ENCODE measurements around the gene PDE3B. TPM values are rescaled to one million over a fixed set of nuclear protein-coding genes. Genes with fewer than 3 reads are reported as not detected.
A peak's percentile ranks its signal among the peaks of the same experiment; 100 is the strongest.

PDE3B gene
- polyA plus RNA-seq, 1 of the 3 experiments (the other 2 are of a cell fraction): 0.26 TPM

- 52% methylated on average over 6 of the region's 6 CpGs for WGBS (ENCODE audit: low lambda C conversion rate)
- Histone ChIP-seq H3K9ac (no peak overlapping the region), H4K20me1 (ENCODE audit: insufficient read depth) (no peaks in the 10 kb centered on the region), H2AFZ (ENCODE audit: low read depth) (no peak overlapping the region), H3K9me3 (no peaks in the 10 kb centered on the region), H3K9me2 (no peaks in the 10 kb centered on the region), H3K36me3 (replicated peaks in 1 of 2; ENCODE audit: control insufficient read depth in 1 of 2, insufficient read depth in 2 of 2, low read length in 1 of 2) (no peaks in the 10 kb centered on the region), H3K4me1 (ENCODE audit: control insufficient read depth in 1 of 2, insufficient read depth in 2 of 2, low read depth in 1 of 2, low read length in 1 of 2) (peaks cover 0 to 6% of the 10 kb centered on the region in 2 experiments; a peak in 1 of 4 replicates), H3K27ac (ENCODE audit: low read depth in 2 of 2, low read length in 1 of 2) (peak overlapping the region in 1 of 2 experiments; percentile 22; a peak in 2 of 4 replicates), H3K27me3 (ENCODE audit: insufficient read depth) (no peaks in the 10 kb centered on the region), H3K79me2 (ENCODE audit: insufficient read depth) (no peaks in the 10 kb centered on the region), H3K4me2 (no peak overlapping the region), H3K4me3 (ENCODE audit: low read depth in 2 of 2, low read length in 1 of 2) (no peak overlapping the region), H3F3A (replicated peaks; ENCODE audit: insufficient read depth) (no peaks in the 10 kb centered on the region)
- peak; percentile 21 for DNase-seq
- ChIA-PET CTCF (interaction anchor here (0.6 to 2.1 kb wide), 7 partner anchors 9 to 228 kb away, joined by 3 to 5 read pairs (median 3); partner anchors contain the start of gene PDE3B), POLR2A (no interaction called here)
- TF ChIP-seq EP300 (IDR thresholded peaks at IDR 0.05; ENCODE audit: borderline replicate concordance in 1 of 2, low read depth in 1 of 2, low read length in 1 of 2) (peak in 1 of 2 experiments; percentile 32; a peak in 1 of 4 replicates), FOXJ3 (CRISPR knock-in tag; IDR thresholded peaks at IDR 0.05) (no peak), ZBTB33 (IDR thresholded peaks at IDR 0.05; ENCODE audit: borderline replicate concordance, low read depth) (no peak), SIN3A (IDR thresholded peaks at IDR 0.05; ENCODE audit: borderline replicate concordance, low read depth, low read length) (no peak), MEF2A (IDR thresholded peaks at IDR 0.05; ENCODE audit: borderline replicate concordance, low read depth) (no peak), PBX3 (IDR thresholded peaks at IDR 0.05) (0 out of 2 replicates have a peak, but pooled peaks have one; percentile 20), POLR2AphosphoS5 (IDR thresholded peaks at IDR 0.05; ENCODE audit: low read depth, low read length) (no peak), EZH2phosphoT487 (IDR thresholded peaks at IDR 0.05; ENCODE audit: borderline replicate concordance, low read depth) (no peak), GATA2 (CRISPR knock-in tag; IDR thresholded peaks at IDR 0.05) (peak; percentile 84), NRF1 (IDR thresholded peaks at IDR 0.05; ENCODE audit: low read depth, low read length) (no peak), RFX5 (IDR thresholded peaks at IDR 0.05; ENCODE audit: low read length) (no peak), SMC3 (IDR thresholded peaks at IDR 0.05; ENCODE audit: low read depth, low read length) (no peak), TEAD4 (IDR thresholded peaks at IDR 0.05; ENCODE audit: borderline replicate concordance, insufficient read depth) (no peak), USF2 (IDR thresholded peaks at IDR 0.05; ENCODE audit: borderline replicate concordance, low read depth, low read length) (no peak), CTCF (IDR thresholded peaks at IDR 0.05) (no peak), CHD2 (IDR thresholded peaks at IDR 0.05; ENCODE audit: low read length, partially characterized antibody) (no peak), RAD21 (IDR thresholded peaks at IDR 0.05; ENCODE audit: low read length) (no peak), TCF12 (IDR thresholded peaks at IDR 0.05) (peak; percentile 20), JUND (IDR thresholded peaks at IDR 0.05) (no peak), ELF1 (IDR thresholded peaks at IDR 0.05) (no peak), MAX (IDR thresholded peaks at IDR 0.05; ENCODE audit: low read depth) (no peak), FOXM1 (IDR thresholded peaks at IDR 0.05; ENCODE audit: low read depth) (no peak), RXRA (IDR thresholded peaks at IDR 0.05; ENCODE audit: borderline replicate concordance, low read depth) (no peak), GABPA (IDR thresholded peaks at IDR 0.05; ENCODE audit: low read depth) (no peak), NFIC (IDR thresholded peaks at IDR 0.05; ENCODE audit: borderline replicate concordance) (no peak), MXI1 (IDR thresholded peaks at IDR 0.05; ENCODE audit: low read depth, low read length) (no peak), TAF1 (IDR thresholded peaks at IDR 0.05; ENCODE audit: borderline replicate concordance, low read depth, low read length) (no peak)
Measured at GRCh38 chr11:14764579-14765527, 121.2 kb downstream of the PDE3B start.

Data from SK-N-SH (cell line).